ENCODE results near the gene GLIPR2.

GLIPR2 gene

DNA sequence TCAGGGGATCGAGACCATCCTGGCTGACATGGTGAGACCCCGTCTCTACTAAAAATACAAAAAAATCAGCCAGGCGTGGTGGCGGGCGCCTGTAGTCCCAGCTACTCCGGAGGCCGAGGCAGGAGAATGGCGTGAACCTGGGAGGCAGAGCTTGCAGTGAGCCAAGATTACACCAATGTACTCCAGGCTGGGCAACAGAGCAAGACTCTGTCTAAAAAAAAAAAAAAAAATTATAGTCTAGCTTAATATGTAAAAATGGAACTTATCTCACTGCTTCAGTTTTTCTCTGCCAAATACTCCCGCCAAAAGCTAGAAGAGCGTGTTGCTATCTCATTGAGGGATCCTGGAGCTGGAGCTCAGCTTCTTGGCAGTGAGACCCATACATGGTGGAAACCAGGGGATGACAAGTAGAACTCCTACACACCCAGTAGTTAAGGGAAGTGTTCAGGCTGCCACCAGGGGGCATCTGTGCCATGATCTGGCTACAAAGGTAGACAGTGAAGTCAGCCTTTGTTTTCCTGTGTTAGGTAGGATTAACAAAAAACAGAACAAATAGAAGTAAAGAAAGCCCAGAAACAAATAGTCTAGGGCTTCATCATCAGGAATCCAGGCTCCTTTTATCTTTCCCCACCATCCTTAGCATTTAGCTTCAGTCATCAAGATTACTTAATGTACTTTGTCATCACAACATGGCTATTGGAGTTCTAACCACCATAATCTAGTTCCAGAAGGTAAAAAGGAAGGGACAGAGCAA lies 33.6 kb upstream of the GLIPR2 start:
- Histone ChIP-seq H3K4me3 (ENCODE audit: low read depth, low read length) (no peak overlapping the region), H3K27ac (ENCODE audit: low read depth, low read length) (peak overlapping the region; percentile 71), H3K27me3 (ENCODE audit: control insufficient read depth, insufficient read depth, low read length) (no peaks in the 10 kb centered on the region), H3K4me1 (ENCODE audit: control insufficient read depth, insufficient read depth, low read length) (peaks cover 17% of the 10 kb centered on the region), H3K9ac (ENCODE audit: low read depth, low read length) (no peak overlapping the region), H3K36me3 (ENCODE audit: control insufficient read depth, insufficient read depth, low read length) (no peaks in the 10 kb centered on the region), H3K9me3 (ENCODE audit: control insufficient read depth, insufficient read depth, low read length) (no peaks in the 10 kb centered on the region)

GRCh38 chr9:36109071-36109470 lies 27.5 kb upstream of the GLIPR2 start:
- no peak overlapping the region for H3K4me3 ChIP-seq (ENCODE audit: low read depth, low read length)
- H3K9me3 ChIP-seq (ENCODE audit: control insufficient read depth, insufficient read depth, low read length) = no peaks in the 10 kb centered on the region
- H3K9ac ChIP-seq (ENCODE audit: low read depth, low read length) = no peak overlapping the region
- H3K27me3 ChIP-seq (ENCODE audit: control insufficient read depth, insufficient read depth, low read length) = no peaks in the 10 kb centered on the region
- H3K27ac ChIP-seq (ENCODE audit: low read depth, low read length) = no peak overlapping the region
- H3K36me3 ChIP-seq (ENCODE audit: control insufficient read depth, insufficient read depth, low read length) = 0 out of 2 replicates have a peak, but pooled peaks cover 5% of the 10 kb centered on the region
- no peaks in the 10 kb centered on the region for H3K4me1 ChIP-seq (ENCODE audit: control insufficient read depth, insufficient read depth, low read length)

DNA sequence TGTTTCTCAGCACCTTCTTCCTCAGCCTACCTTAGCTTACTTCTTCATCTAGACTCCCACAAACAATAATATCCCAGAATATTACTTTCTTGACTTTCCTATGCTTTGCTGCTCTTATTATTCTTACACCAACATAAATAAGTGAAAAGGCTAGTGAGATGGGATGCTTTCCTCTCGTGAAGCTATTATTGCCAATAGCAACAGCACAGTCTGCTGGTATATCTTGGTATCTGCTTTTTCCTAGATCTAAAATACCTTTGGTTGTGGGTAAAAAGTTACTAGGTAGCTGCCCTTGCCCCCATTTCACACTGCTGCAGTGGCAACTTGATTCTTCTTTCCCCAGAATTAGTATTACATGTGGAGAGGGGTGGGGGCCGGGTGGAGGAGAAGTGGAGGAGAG lies 26.1 kb upstream of the GLIPR2 start:
- Histone ChIP-seq H3K4me3 (ENCODE audit: low read depth, low read length) (no peak overlapping the region), H3K9ac (ENCODE audit: low read depth, low read length) (no peak overlapping the region), H3K9me3 (ENCODE audit: control insufficient read depth, insufficient read depth, low read length) (no peaks in the 10 kb centered on the region), H3K4me1 (ENCODE audit: control insufficient read depth, insufficient read depth, low read length) (no peaks in the 10 kb centered on the region), H3K27ac (ENCODE audit: low read depth, low read length) (no peak overlapping the region), H3K36me3 (ENCODE audit: control insufficient read depth, insufficient read depth, low read length) (0 out of 2 replicates have a peak, but pooled peaks cover 5% of the 10 kb centered on the region), H3K27me3 (ENCODE audit: control insufficient read depth, insufficient read depth, low read length) (no peaks in the 10 kb centered on the region)

DNA sequence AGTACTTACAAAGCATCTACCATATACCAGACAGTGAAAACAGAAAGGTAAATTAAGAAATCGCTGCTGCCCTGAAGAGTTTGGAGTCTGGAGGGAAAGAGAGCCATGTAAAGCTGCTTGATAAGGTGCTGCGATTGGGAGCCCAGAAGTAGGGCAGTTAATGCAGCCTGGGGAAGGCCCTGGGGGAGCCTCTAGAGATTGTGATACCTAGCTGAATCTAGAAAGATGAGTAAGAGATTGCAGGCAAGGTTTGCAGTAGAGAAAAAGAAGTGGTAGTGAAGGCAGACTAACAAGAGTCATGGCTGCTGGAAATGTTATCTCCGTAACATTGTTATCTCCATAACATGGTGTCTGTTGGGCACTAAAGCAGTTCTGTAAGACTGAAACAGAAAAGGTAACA lies 24.0 kb upstream of the GLIPR2 start:
- H3K27me3 ChIP-seq (ENCODE audit: control insufficient read depth, insufficient read depth, low read length) = no peaks in the 10 kb centered on the region
- H3K27ac ChIP-seq (ENCODE audit: low read depth, low read length) = no peak overlapping the region
- H3K9ac ChIP-seq (ENCODE audit: low read depth, low read length) = no peak overlapping the region
- H3K9me3 ChIP-seq (ENCODE audit: control insufficient read depth, insufficient read depth, low read length) = no peaks in the 10 kb centered on the region
- H3K36me3 ChIP-seq (ENCODE audit: control insufficient read depth, insufficient read depth, low read length) = 0 out of 2 replicates have a peak, but pooled peaks cover 5% of the 10 kb centered on the region
- no peaks in the 10 kb centered on the region for H3K4me1 ChIP-seq (ENCODE audit: control insufficient read depth, insufficient read depth, low read length)
- H3K4me3 ChIP-seq (ENCODE audit: low read depth, low read length) = no peak overlapping the region

DNA sequence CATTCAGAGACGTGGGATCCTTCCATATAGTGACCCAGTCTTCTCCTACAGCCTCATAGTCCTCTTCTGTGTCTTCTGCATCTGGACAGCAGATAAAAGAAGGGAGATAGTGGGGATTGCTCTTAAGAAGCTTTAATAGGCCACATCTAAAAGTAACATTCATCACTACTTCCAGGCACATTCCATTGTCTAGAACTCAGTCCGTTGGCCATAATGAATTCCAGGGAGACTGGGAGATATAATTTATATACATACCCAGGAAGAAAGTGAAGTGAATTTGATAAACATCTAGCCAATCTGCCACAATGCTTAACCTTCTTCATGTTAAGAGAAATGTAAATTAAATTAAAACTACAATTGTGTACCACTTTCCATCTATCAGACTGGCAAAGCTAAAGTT lies 22.5 kb upstream of the GLIPR2 start:
- Histone ChIP-seq H3K4me1 (ENCODE audit: control insufficient read depth, insufficient read depth, low read length) (no peaks in the 10 kb centered on the region), H3K27ac (ENCODE audit: low read depth, low read length) (no peak overlapping the region), H3K9ac (ENCODE audit: low read depth, low read length) (no peak overlapping the region), H3K27me3 (ENCODE audit: control insufficient read depth, insufficient read depth, low read length) (no peaks in the 10 kb centered on the region), H3K36me3 (ENCODE audit: control insufficient read depth, insufficient read depth, low read length) (no peaks in the 10 kb centered on the region), H3K4me3 (ENCODE audit: low read depth, low read length) (no peak overlapping the region), H3K9me3 (ENCODE audit: control insufficient read depth, insufficient read depth, low read length) (no peaks in the 10 kb centered on the region)

DNA sequence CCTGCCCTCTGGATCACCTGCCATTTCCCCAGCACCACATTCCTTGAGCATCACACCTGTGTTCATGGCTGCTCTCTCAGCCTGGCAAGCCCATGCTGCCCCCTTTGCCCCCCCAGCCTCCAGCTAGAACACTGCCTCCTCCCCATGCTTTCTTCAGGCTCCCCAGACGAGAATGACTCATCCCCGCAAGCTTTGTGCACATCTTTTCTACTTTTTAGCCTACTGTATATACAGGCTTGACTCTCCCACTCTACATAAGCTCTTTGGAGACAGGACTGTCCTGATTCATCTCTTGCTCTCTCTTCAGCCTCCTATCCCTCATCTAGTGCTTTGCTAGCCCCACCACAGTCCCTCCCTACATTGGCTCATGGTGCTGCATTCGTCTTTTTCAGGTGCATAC lies 19.9 kb upstream of the GLIPR2 start:
- H3K27ac ChIP-seq (ENCODE audit: low read depth, low read length) = no peak overlapping the region
- no peak overlapping the region for H3K4me3 ChIP-seq (ENCODE audit: low read depth, low read length)
- H3K9ac ChIP-seq (ENCODE audit: low read depth, low read length) = no peak overlapping the region
- peaks cover 2% of the 10 kb centered on the region; the same call in 1 of the 2 replicates for H3K36me3 ChIP-seq (ENCODE audit: control insufficient read depth, insufficient read depth, low read length)
- H3K27me3 ChIP-seq (ENCODE audit: control insufficient read depth, insufficient read depth, low read length) = no peaks in the 10 kb centered on the region
- no peaks in the 10 kb centered on the region for H3K9me3 ChIP-seq (ENCODE audit: control insufficient read depth, insufficient read depth, low read length)
- no peaks in the 10 kb centered on the region for H3K4me1 ChIP-seq (ENCODE audit: control insufficient read depth, insufficient read depth, low read length)

DNA sequence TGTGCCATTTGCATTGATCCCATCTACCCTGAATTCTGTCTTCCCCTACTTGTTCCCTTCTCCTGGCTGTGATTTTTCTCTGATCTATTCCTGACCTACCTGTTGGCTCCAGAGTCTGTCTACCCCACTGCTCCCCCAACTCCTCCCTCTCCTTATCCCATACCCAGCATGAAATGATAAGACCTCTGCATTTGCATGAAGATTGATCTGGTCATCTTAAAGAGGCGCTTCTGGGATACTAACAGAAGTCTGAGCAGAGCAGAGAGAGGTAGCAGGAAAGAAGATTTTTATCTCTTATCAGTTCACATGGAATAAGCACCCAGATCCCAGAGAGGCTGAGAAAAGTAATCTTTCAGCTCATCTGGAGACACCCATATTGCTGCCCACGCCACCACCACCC lies 18.3 kb upstream of the GLIPR2 start:
- H3K4me1 ChIP-seq (ENCODE audit: control insufficient read depth, insufficient read depth, low read length) = no peaks in the 10 kb centered on the region
- no peaks in the 10 kb centered on the region for H3K9me3 ChIP-seq (ENCODE audit: control insufficient read depth, insufficient read depth, low read length)
- no peaks in the 10 kb centered on the region for H3K27me3 ChIP-seq (ENCODE audit: control insufficient read depth, insufficient read depth, low read length)
- no peak overlapping the region for H3K27ac ChIP-seq (ENCODE audit: low read depth, low read length)
- no peak overlapping the region for H3K9ac ChIP-seq (ENCODE audit: low read depth, low read length)
- H3K36me3 ChIP-seq (ENCODE audit: control insufficient read depth, insufficient read depth, low read length) = peaks cover 12% of the 10 kb centered on the region; the same call in 1 of the 2 replicates
- no peak overlapping the region for H3K4me3 ChIP-seq (ENCODE audit: low read depth, low read length)

- Histone ChIP-seq H3K36me3 (ENCODE audit: control insufficient read depth, insufficient read depth, low read length) (peaks cover 12% of the 10 kb centered on the region; the same call in 1 of the 2 replicates), H3K4me3 (ENCODE audit: low read depth, low read length) (no peak overlapping the region), H3K27ac (ENCODE audit: low read depth, low read length) (peak overlapping the region; percentile 28), H3K9me3 (ENCODE audit: control insufficient read depth, insufficient read depth, low read length) (no peaks in the 10 kb centered on the region), H3K4me1 (ENCODE audit: control insufficient read depth, insufficient read depth, low read length) (no peaks in the 10 kb centered on the region), H3K27me3 (ENCODE audit: control insufficient read depth, insufficient read depth, low read length) (no peaks in the 10 kb centered on the region), H3K9ac (ENCODE audit: low read depth, low read length) (no peak overlapping the region)
These were observed 17.8 kb upstream of the GLIPR2 start for GRCh38 chr9:36118706-36119105.

GRCh38 chr9:36119476-36119875 lies 17.1 kb upstream of the GLIPR2 start:
- no peaks in the 10 kb centered on the region for H3K9me3 ChIP-seq (ENCODE audit: control insufficient read depth, insufficient read depth, low read length)
- no peak overlapping the region for H3K9ac ChIP-seq (ENCODE audit: low read depth, low read length)
- no peak overlapping the region for H3K4me3 ChIP-seq (ENCODE audit: low read depth, low read length)
- H3K36me3 ChIP-seq (ENCODE audit: control insufficient read depth, insufficient read depth, low read length) = peaks cover 12% of the 10 kb centered on the region; the same call in 1 of the 2 replicates
- no peak overlapping the region for H3K27ac ChIP-seq (ENCODE audit: low read depth, low read length)
- H3K27me3 ChIP-seq (ENCODE audit: control insufficient read depth, insufficient read depth, low read length) = no peaks in the 10 kb centered on the region
- H3K4me1 ChIP-seq (ENCODE audit: control insufficient read depth, insufficient read depth, low read length) = no peaks in the 10 kb centered on the region

- no peak overlapping the region for H3K27ac ChIP-seq (ENCODE audit: low read depth, low read length)
- H3K9ac ChIP-seq (ENCODE audit: low read depth, low read length) = no peak overlapping the region
- no peaks in the 10 kb centered on the region for H3K9me3 ChIP-seq (ENCODE audit: control insufficient read depth, insufficient read depth, low read length)
- H3K4me1 ChIP-seq (ENCODE audit: control insufficient read depth, insufficient read depth, low read length) = no peaks in the 10 kb centered on the region
- no peak overlapping the region for H3K4me3 ChIP-seq (ENCODE audit: low read depth, low read length)
- peaks cover 12% of the 10 kb centered on the region; the same call in 1 of the 2 replicates for H3K36me3 ChIP-seq (ENCODE audit: control insufficient read depth, insufficient read depth, low read length)
- H3K27me3 ChIP-seq (ENCODE audit: control insufficient read depth, insufficient read depth, low read length) = no peaks in the 10 kb centered on the region
These were observed 15.8 kb upstream of the GLIPR2 start for GRCh38 chr9:36120705-36121104.

DNA sequence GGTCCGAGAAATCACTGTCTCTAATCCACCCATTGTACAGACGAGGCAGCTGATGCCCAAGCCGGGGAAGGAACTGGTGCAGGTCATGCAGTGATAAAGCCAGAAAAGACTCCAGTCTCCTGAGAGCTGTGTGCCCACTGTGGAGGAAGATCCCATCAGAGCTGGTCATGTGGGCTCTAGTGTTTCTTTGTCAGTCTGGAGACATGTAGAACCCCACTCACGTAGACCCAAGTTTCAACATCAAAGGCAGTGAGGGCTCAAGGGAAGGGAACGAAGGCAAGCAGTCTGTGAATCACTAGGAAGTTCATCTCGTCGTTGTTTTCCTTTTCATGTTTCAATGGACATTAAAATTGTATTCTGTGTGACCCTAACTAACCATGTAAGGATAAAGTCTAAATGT lies 14.6 kb upstream of the GLIPR2 start:
- Histone ChIP-seq H3K9me3 (ENCODE audit: control insufficient read depth, insufficient read depth, low read length) (no peaks in the 10 kb centered on the region), H3K27ac (ENCODE audit: low read depth, low read length) (no peak overlapping the region), H3K4me1 (ENCODE audit: control insufficient read depth, insufficient read depth, low read length) (no peaks in the 10 kb centered on the region), H3K4me3 (ENCODE audit: low read depth, low read length) (no peak overlapping the region), H3K36me3 (ENCODE audit: control insufficient read depth, insufficient read depth, low read length) (peaks cover 12% of the 10 kb centered on the region; the same call in 1 of the 2 replicates), H3K9ac (ENCODE audit: low read depth, low read length) (no peak overlapping the region), H3K27me3 (ENCODE audit: control insufficient read depth, insufficient read depth, low read length) (no peaks in the 10 kb centered on the region)
